HepG2 (cell line): Measurements from ENCODE around the gene CDK11A. TPM values are rescaled to one million over a fixed set of nuclear protein-coding genes. Genes with fewer than 3 reads are reported as not detected.

ENCODE experiments used
- MXD3 ChIP-seq: IDR thresholded peaks from 2 replicates; pipeline ENCODE4 v1.6.1; 2016; ENCODE audit warnings: mild to moderate bottlenecking, missing biosample characterization, missing genetic modification reagents
- polyA plus RNA-seq, 8 experiments: library from polyadenylated mRNA; depleted of rRNA in 3 of 8; stranded (reverse) in 7 of 8; unstranded in 1 of 8; fragments of >200 nt; fragmentation: Illumina TruSeq in 4 of 8; extraction: Trizol in 4 of 8; gene quantifications; 2 replicates each; pipeline versions ENCODE4 v1.2.1 to v1.2.3, GENCODE V29; 2011 to 2016; ENCODE audit warnings: low read depth in 4 of 8, missing spikeins in 1 of 8, mixed read lengths in 1 of 8; ENCODE audit not compliant: insufficient read depth in 1 of 8
- total RNA-seq, 5 experiments: library from RNA; depleted of rRNA; stranded (reverse); fragments of >200 nt; fragmentation: Illumina TruSeq; extraction: Trizol; gene quantifications; 2 replicates each; pipeline ENCODE4 v1.2.3, GENCODE V29; 2016; ENCODE audit warnings: low read depth in 1 of 5
- TF ChIP-seq, protein P1 (sequence below): sonication (generic); formaldehyde crosslinking; IDR thresholded peaks from one replicate; pipeline ENCODE4 v1.5.1; 2020; ENCODE audit warnings: mild to moderate bottlenecking, missing genetic modification reagents; ENCODE audit errors: not compliant biosample characterization

The CDK11A gene
- total and polyA plus RNA-seq, 2 of the 13 experiments (the other 11 are each of a cell fraction or from before 2014, with no cell fraction given): 11.2 to 17.9 TPM

- TF ChIP-seq, protein P1, sequence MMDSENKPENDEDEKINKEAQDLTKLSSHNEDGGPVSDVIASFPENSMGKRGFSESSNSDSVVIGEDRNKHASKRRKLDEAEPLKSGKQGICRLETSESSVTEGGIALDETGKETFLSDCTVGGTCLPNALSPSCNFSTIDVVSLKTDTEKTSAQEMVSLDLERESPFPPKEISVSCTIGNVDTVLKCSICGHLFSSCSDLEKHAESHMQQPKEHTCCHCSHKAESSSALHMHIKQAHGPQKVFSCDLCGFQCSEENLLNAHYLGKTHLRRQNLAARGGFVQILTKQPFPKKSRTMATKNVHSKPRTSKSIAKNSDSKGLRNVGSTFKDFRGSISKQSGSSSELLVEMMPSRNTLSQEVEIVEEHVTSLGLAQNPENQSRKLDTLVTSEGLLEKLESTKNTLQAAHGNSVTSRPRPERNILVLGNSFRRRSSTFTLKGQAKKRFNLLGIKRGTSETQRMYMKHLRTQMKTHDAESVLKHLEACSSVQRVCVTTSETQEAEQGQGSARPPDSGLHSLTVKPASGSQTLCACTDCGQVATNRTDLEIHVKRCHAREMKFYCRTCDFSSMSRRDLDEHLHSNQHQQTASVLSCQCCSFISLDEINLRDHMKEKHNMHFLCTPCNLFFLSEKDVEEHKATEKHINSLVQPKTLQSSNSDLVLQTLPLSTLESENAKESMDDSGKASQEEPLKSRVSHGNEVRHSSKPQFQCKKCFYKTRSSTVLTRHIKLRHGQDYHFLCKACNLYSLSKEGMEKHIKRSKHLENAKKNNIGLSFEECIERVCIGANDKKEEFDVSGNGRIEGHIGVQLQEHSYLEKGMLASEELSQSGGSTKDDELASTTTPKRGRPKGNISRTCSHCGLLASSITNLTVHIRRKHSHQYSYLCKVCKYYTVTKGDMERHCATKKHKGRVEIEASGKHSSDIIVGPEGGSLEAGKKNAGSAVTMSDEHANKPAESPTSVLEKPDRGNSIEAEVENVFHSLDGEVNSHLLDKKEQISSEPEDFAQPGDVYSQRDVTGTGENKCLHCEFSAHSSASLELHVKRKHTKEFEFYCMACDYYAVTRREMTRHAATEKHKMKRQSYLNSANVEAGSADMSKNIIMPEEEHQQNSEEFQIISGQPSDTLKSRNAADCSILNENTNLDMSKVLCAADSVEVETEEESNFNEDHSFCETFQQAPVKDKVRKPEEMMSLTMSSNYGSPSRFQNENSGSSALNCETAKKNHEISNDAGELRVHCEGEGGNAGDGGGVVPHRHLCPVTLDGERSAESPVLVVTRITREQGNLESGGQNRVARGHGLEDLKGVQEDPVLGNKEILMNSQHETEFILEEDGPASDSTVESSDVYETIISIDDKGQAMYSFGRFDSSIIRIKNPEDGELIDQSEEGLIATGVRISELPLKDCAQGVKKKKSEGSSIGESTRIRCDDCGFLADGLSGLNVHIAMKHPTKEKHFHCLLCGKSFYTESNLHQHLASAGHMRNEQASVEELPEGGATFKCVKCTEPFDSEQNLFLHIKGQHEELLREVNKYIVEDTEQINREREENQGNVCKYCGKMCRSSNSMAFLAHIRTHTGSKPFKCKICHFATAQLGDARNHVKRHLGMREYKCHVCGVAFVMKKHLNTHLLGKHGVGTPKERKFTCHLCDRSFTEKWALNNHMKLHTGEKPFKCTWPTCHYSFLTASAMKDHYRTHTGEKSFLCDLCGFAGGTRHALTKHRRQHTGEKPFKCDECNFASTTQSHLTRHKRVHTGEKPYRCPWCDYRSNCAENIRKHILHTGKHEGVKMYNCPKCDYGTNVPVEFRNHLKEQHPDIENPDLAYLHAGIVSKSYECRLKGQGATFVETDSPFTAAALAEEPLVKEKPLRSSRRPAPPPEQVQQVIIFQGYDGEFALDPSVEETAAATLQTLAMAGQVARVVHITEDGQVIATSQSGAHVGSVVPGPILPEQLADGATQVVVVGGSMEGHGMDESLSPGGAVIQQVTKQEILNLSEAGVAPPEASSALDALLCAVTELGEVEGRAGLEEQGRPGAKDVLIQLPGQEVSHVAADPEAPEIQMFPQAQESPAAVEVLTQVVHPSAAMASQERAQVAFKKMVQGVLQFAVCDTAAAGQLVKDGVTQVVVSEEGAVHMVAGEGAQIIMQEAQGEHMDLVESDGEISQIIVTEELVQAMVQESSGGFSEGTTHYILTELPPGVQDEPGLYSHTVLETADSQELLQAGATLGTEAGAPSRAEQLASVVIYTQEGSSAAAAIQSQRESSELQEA (CRISPR knock-in tag): no peak
- TF ChIP-seq MXD3: no peak
Observed at GRCh38 chr1:1670866-1671265, 53.3 kb downstream of the CDK11A start (continued).
